H1 (cell line): ENCODE results near the gene DMGDH. TPM values are rescaled to one million over a fixed set of nuclear protein-coding genes. Genes with fewer than 3 reads are reported as not detected.

Experiments
- CTCF ChIA-PET: fragments of 300-600 bp; sonication (Branson Sonifier 250); formaldehyde crosslinking; loops from one replicate; lab custom pipeline; 2021; ENCODE audit not compliant: partially characterized antibody; lab: Charles Lee
- POLR2A ChIA-PET: fragments of 300-600 bp; sonication (Branson Sonifier 250); formaldehyde crosslinking; loops from one replicate; lab custom pipeline; 2021; ENCODE audit warnings: inconsistent platforms; ENCODE audit not compliant: partially characterized antibody; lab: Charles Lee
- DNase-seq, 2 experiments: peaks; one replicate each; pipeline versions ENCODE4 v3.0.0 to v3.0.0-alpha.2; 2010 to 2022; ENCODE audit warnings: low spot score in 2 of 2, low read depth in 1 of 2, mixed read lengths in 1 of 2
- FAIRE-seq: peaks from 2 replicates; lab custom pipeline; 2011; peaks lifted over from hg19 to GRCh38; lab: Jason Lieb, UNC
- H2AFZ ChIP-seq: 2 replicates; pipeline ENCODE4 v1.8.1; 2012; ENCODE audit warnings: low read length, inconsistent platforms
- H2AK5ac ChIP-seq: 2 replicates; pipeline ENCODE4 v1.6.1; 2013; ENCODE audit warnings: low read depth, low read length
- H2BK120ac ChIP-seq: replicated peaks from 2 replicates; pipeline ENCODE3; 2013; ENCODE audit warnings: low read depth, low read length, inconsistent platforms
- H2BK12ac ChIP-seq: 2 replicates; pipeline ENCODE4 v1.6.1; 2013; ENCODE audit warnings: low read depth, low read length
- H2BK15ac ChIP-seq: 2 replicates; pipeline ENCODE4 v1.6.1; 2013; ENCODE audit warnings: low read length
- H2BK20ac ChIP-seq: 2 replicates; pipeline ENCODE4 v1.6.1; 2013; ENCODE audit warnings: low read length
- H2BK5ac ChIP-seq: 2 replicates; pipeline ENCODE4 v1.6.1; 2013; ENCODE audit warnings: low read depth, low read length
- H3K14ac ChIP-seq: 2 replicates; pipeline ENCODE4 v1.6.1; 2013; ENCODE audit warnings: inconsistent platforms; ENCODE audit not compliant: insufficient read length
- H3K18ac ChIP-seq: 2 replicates; pipeline ENCODE4 v1.6.1; 2013; ENCODE audit warnings: low read length; ENCODE audit errors: extremely low read depth
- H3K23ac ChIP-seq: 2 replicates; pipeline ENCODE4 v1.6.1; 2013; ENCODE audit warnings: inconsistent platforms; ENCODE audit not compliant: insufficient read length
- H3K23me2 ChIP-seq: 2 replicates; pipeline ENCODE4 v1.6.1; 2013; ENCODE audit warnings: low read depth, low read length
- H3K27ac ChIP-seq: 2 replicates; pipeline ENCODE4 v1.6.1; 2011; ENCODE audit warnings: low read depth, low read length, inconsistent platforms
- H3K27me3 ChIP-seq, 4 experiments: replicated peaks in 1 of 4; 1 replicate in 1 of 4; 2 replicates in 3 of 4; pipeline versions ENCODE4 v1.6.1 to v1.8.1; 2011 to 2013; ENCODE audit warnings: low read length in 3 of 4, mild to moderate bottlenecking in 3 of 4, inconsistent platforms in 2 of 4, mixed read lengths in 2 of 4, moderate library complexity in 1 of 4; ENCODE audit not compliant: control insufficient read depth in 3 of 4, insufficient read depth in 3 of 4; ENCODE audit errors: extremely low read depth in 1 of 4
- H3K36me3 ChIP-seq, 4 experiments: 2 replicates each; pipeline versions ENCODE4 v1.6.1 to v1.8.1; 2011 to 2013; ENCODE audit warnings: mild to moderate bottlenecking in 4 of 4, low read length in 3 of 4, moderate library complexity in 2 of 4, control low read depth in 1 of 4, inconsistent platforms in 1 of 4; ENCODE audit not compliant: insufficient read depth in 4 of 4, control insufficient read depth in 2 of 4
- H3K4ac ChIP-seq: replicated peaks from 2 replicates; pipeline ENCODE3; 2013; ENCODE audit warnings: low read length, low read depth, mixed read lengths, inconsistent platforms; ENCODE audit not compliant: insufficient read length
- H3K4me1 ChIP-seq, 4 experiments: replicated peaks in 1 of 4; 1 replicate in 1 of 4; 2 replicates in 3 of 4; pipeline versions ENCODE4 v1.6.1 to v1.8.1; 2011 to 2013; ENCODE audit warnings: low read length in 3 of 4, inconsistent platforms in 2 of 4, mixed read lengths in 1 of 4; ENCODE audit not compliant: insufficient read depth in 4 of 4, control insufficient read depth in 3 of 4
- H3K4me2 ChIP-seq, 2 experiments: 2 replicates each; pipeline versions ENCODE4 v1.6.1 to v1.8.1; 2011 to 2013; ENCODE audit warnings: low read depth in 2 of 2, low read length in 2 of 2, control low read depth in 1 of 2, inconsistent platforms in 1 of 2, mild to moderate bottlenecking in 1 of 2; ENCODE audit not compliant: insufficient read depth in 1 of 2
- H3K4me3 ChIP-seq, 4 experiments: fragments of 200-600, 300-600 bp in 1 of 4; sonication (generic), shearing (Covaris generic), sonication (Bioruptor Twin) in 1 of 4; 2 replicates each; pipeline versions ENCODE4 v1.5.1 to v1.8.1; 2011 to 2016; ENCODE audit warnings: low read length in 4 of 4, low read depth in 3 of 4, control low read depth in 2 of 4, inconsistent platforms in 2 of 4, mild to moderate bottlenecking in 2 of 4, mixed read lengths in 1 of 4, moderate library complexity in 1 of 4; ENCODE audit not compliant: insufficient read depth in 2 of 4; ENCODE audit errors: extremely low read depth in 1 of 4
- H3K56ac ChIP-seq: replicated peaks from 2 replicates; pipeline ENCODE3; 2013; ENCODE audit warnings: low read depth, mild to moderate bottlenecking, mixed read lengths, low read length, inconsistent platforms; ENCODE audit not compliant: insufficient read length
- H3K79me1 ChIP-seq: 2 replicates; pipeline ENCODE4 v1.6.1; 2013; ENCODE audit warnings: low read depth, low read length, control low read depth
- H3K79me2 ChIP-seq, 2 experiments: 2 replicates each; pipeline versions ENCODE4 v1.6.1 to v1.8.1; 2012 to 2013; ENCODE audit warnings: low read length in 2 of 2, mild to moderate bottlenecking in 2 of 2, inconsistent platforms in 1 of 2; ENCODE audit not compliant: insufficient read depth in 2 of 2, control insufficient read depth in 1 of 2
- H3K9ac ChIP-seq, 4 experiments: replicated peaks in 1 of 4; 1 replicate in 1 of 4; 2 replicates in 3 of 4; pipeline versions ENCODE4 v1.6.1 to v1.8.1; 2011 to 2013; ENCODE audit warnings: low read depth in 3 of 4, low read length in 3 of 4, control low read depth in 2 of 4, mild to moderate bottlenecking in 2 of 4, moderate library complexity in 2 of 4, inconsistent platforms in 1 of 4; ENCODE audit errors: extremely low read depth in 1 of 4
- H3K9me3 ChIP-seq, 2 experiments: 2 replicates each; pipeline versions ENCODE4 v1.6.1 to v1.8.1; 2012 to 2013; ENCODE audit warnings: mild to moderate bottlenecking in 2 of 2, moderate library complexity in 2 of 2, control low read depth in 1 of 2, inconsistent platforms in 1 of 2, low read depth in 1 of 2, low read length in 1 of 2, mixed read lengths in 1 of 2; ENCODE audit not compliant: insufficient read depth in 2 of 2
- H4K20me1 ChIP-seq, 2 experiments: replicated peaks in 1 of 2; 2 replicates each; pipeline versions ENCODE3 to v1.8.1; 2011 to 2013; ENCODE audit warnings: inconsistent platforms in 2 of 2, low read length in 2 of 2, mild to moderate bottlenecking in 1 of 2; ENCODE audit not compliant: insufficient read depth in 2 of 2, control insufficient read depth in 1 of 2
- H4K5ac ChIP-seq: 2 replicates; pipeline ENCODE4 v1.6.1; 2013; ENCODE audit warnings: low read length, low read depth, mixed read lengths, inconsistent platforms; ENCODE audit not compliant: insufficient read length
- H4K8ac ChIP-seq: 2 replicates; pipeline ENCODE4 v1.8.0; 2013; ENCODE audit warnings: mild to moderate bottlenecking, moderate library complexity, low read length, inconsistent platforms; ENCODE audit not compliant: insufficient read depth; ENCODE audit errors: extremely low read depth
- H4K91ac ChIP-seq: replicated peaks from 2 replicates; pipeline ENCODE3; 2013; ENCODE audit warnings: low read length, mixed read lengths, inconsistent platforms; ENCODE audit not compliant: insufficient read length
- CREB1 ChIP-seq: IDR thresholded peaks from 2 replicates; pipeline ENCODE4 v1.6.1; 2012; ENCODE audit warnings: inconsistent platforms
- KDM4A ChIP-seq: IDR thresholded peaks from one replicate; pipeline ENCODE4 v1.7.1; 2012; ENCODE audit warnings: low read depth, mild to moderate bottlenecking, moderate library complexity, low read length, inconsistent platforms; ENCODE audit not compliant: severe bottlenecking
- NRF1 ChIP-seq: IDR thresholded peaks from 2 replicates; pipeline ENCODE4 v1.6.1; 2011; ENCODE audit warnings: mild to moderate bottlenecking, low read depth, low read length, improper control_type of control experiment
- RFX5 ChIP-seq: IDR thresholded peaks from 2 replicates; pipeline ENCODE4 v1.6.1; 2011; ENCODE audit warnings: low read depth, low read length, improper control_type of control experiment, borderline replicate concordance
- SP1 ChIP-seq: IDR thresholded peaks from 2 replicates; pipeline ENCODE4 v1.6.1; 2011; ENCODE audit warnings: low read depth, low read length
- SP4 ChIP-seq: IDR thresholded peaks from 2 replicates; pipeline ENCODE4 v1.6.1; 2012; ENCODE audit warnings: low read length, inconsistent platforms
- WGBS, 2 experiments: shearing (Covaris generic) in 1 of 2; methylation state at CpG; one replicate each; pipeline versions ENCODE4 v1.1.6 to v1.1.7; 2013 to 2015; ENCODE audit warnings: low lambda C conversion rate in 2 of 2, mixed read lengths in 2 of 2, inconsistent platforms in 1 of 2, low coverage in 1 of 2, missing lambda C conversion rate in 1 of 2; ENCODE audit not compliant: insufficient replicate concordance in 2 of 2, insufficient coverage in 1 of 2, insufficient read length in 1 of 2; ENCODE audit errors: extremely low coverage in 1 of 2, missing lambda C conversion rate in 1 of 2; 5-methylcytosine and 5-hydroxymethylcytosine counted together
- polyA plus RNA-seq, 7 experiments: library from polyadenylated mRNA; depleted of rRNA in 3 of 7; stranded (reverse) in 5 of 7; unstranded in 2 of 7; fragments of >200 nt in 5 of 7; fragments of 200-250 nt in 2 of 7; gene quantifications; 1 replicate in 5 of 7; 2 replicates in 1 of 7; 4 replicates in 1 of 7; pipeline versions ENCODE4 v1.2.1 to v1.2.3, GENCODE V29; 2011 to 2013; ENCODE audit warnings: missing spikeins in 2 of 7, mixed read lengths in 2 of 7
- total RNA-seq: library from RNA; stranded (reverse); fragmentation: NEBNext Ultra II Directional; extraction: Animal tissue kit (Norgen Biotek cat#: 25700); gene quantifications from 2 replicates; pipeline ENCODE4 v1.2.1, GENCODE V29; 2021

Gene DMGDH
- total and polyA plus RNA-seq, 2 of the 8 experiments (the other 6 are each of a cell fraction or from before 2014, with no cell fraction given): 0.15 TPM; not detected in 1

DNA sequence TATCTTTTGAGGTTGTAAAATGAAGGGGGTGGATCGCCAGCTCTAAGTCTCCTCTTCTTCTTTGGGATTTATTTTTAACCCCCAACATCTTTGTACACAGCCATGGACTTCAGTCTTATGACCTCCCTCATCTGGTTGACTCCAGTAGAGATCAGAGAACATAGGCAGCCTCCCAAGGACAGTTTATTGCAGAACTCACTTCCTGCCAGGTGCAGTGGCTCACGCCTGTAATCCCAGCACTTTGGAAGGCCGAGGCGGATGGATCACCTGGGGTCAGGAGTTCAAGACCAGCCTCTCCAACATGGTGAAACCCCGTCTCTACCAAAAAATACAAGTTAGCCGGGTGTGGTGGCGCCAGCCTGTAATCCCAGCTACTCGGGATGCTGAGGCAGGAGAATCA is 39.3 kb upstream of the DMGDH start:
- 89% methylated on average over 8 of the region's 8 CpGs; no CpG with 5 or more reads in 1 of the 2 experiments for WGBS, 2 experiments
- Histone ChIP-seq H2AK5ac (no peak overlapping the region), H3K4me2 (no peak overlapping the region), H3K56ac (no peak overlapping the region), H3K4ac (no peak overlapping the region), H3K14ac (no peak overlapping the region), H3K23ac (no peak overlapping the region), H3K4me3 (no peak overlapping the region), H4K5ac (no peak overlapping the region), H2BK20ac (no peak overlapping the region), H3K9ac (no peak overlapping the region), H2BK5ac (no peak overlapping the region), H3K27ac (no peak overlapping the region), H3K79me2 (no peaks in the 10 kb centered on the region), H4K20me1 (peaks cover 0 to 3% of the 10 kb centered on the region in 2 experiments), H3K27me3 (peaks cover 15 to 27% (median 22%) of the 10 kb centered on the region in 4 experiments), H3K36me3 (no peaks in the 10 kb centered on the region), H2BK120ac (no peak overlapping the region), H3K23me2 (peaks cover 11% of the 10 kb centered on the region; the same call in 1 of the 2 replicates), H4K91ac (no peak overlapping the region), H3K79me1 (no peaks in the 10 kb centered on the region), H2BK12ac (no peak overlapping the region), H2BK15ac (no peak overlapping the region), H3K9me3 (no peaks in the 10 kb centered on the region), H4K8ac (no peak overlapping the region), H3K18ac (no peak overlapping the region), H3K4me1 (no peaks in the 10 kb centered on the region), H2AFZ (no peak overlapping the region)
- ChIA-PET POLR2A (no interaction called here), CTCF (interaction anchor here (0.7 to 7.0 kb wide), 13 partner anchors 20 to 590 kb away, joined by 3 to 49 read pairs (median 5); no protein-coding TSS in a partner anchor)
- FAIRE-seq (no peak), DNase-seq (no peak)
- TF ChIP-seq RFX5 (no peak), CREB1 (no peak), NRF1 (no peak), KDM4A (no peak), SP1 (no peak), SP4 (no peak)
